Glutamatergic neuron (in vitro differentiated cells): ENCODE data around the gene SPDL1. TPM values are rescaled to one million over a fixed set of nuclear protein-coding genes. Genes with fewer than 3 reads are reported as not detected.

Experiments
- DNase-seq: peaks from one replicate; pipeline ENCODE4 v3.0.0; 2022
- H3K27ac Mint-ChIP-seq: one replicate; pipeline ENCODE4 v1.8.0; 2020; ENCODE audit warnings: mild to moderate bottlenecking, mixed read lengths, inconsistent platforms; ENCODE audit not compliant: unreplicated experiment
- H3K27me3 Mint-ChIP-seq: one replicate; pipeline ENCODE4 v1.8.0; 2020; ENCODE audit warnings: mild to moderate bottlenecking, moderate library complexity, mixed read lengths, inconsistent platforms; ENCODE audit not compliant: unreplicated experiment
- H3K36me3 Mint-ChIP-seq: one replicate; pipeline ENCODE4 v1.8.0; 2020; ENCODE audit warnings: mild to moderate bottlenecking, mixed read lengths, inconsistent platforms; ENCODE audit not compliant: unreplicated experiment
- H3K4me1 Mint-ChIP-seq: one replicate; pipeline ENCODE4 v1.8.0; 2020; ENCODE audit warnings: mild to moderate bottlenecking, low read depth, mixed read lengths, inconsistent platforms; ENCODE audit not compliant: unreplicated experiment
- H3K4me3 Mint-ChIP-seq: one replicate; pipeline ENCODE4 v1.8.0; 2020; ENCODE audit warnings: mild to moderate bottlenecking, mixed read lengths, inconsistent platforms; ENCODE audit not compliant: unreplicated experiment
- H3K9me3 Mint-ChIP-seq: one replicate; pipeline ENCODE4 v1.8.0; 2020; ENCODE audit warnings: mild to moderate bottlenecking, moderate library complexity, mixed read lengths, inconsistent platforms; ENCODE audit not compliant: unreplicated experiment
- total RNA-seq: library from RNA; stranded (reverse); fragmentation: NEBNext Ultra II Directional; extraction: Animal tissue kit (Norgen Biotek cat#: 25700); gene quantifications from one replicate; pipeline ENCODE4 v1.2.1, GENCODE V29; 2021; ENCODE audit not compliant: unreplicated experiment
- TF ChIP-seq, protein P1 (sequence below): fragments of 200-600 bp; sonication (generic); IDR thresholded peaks from one replicate; pipeline ENCODE4 v1.5.0; 2021; ENCODE audit not compliant: partially characterized antibody, unreplicated experiment

SPDL1 gene
- total RNA-seq, 1 donor from 2014 or later, result 19.0 TPM

DNA sequence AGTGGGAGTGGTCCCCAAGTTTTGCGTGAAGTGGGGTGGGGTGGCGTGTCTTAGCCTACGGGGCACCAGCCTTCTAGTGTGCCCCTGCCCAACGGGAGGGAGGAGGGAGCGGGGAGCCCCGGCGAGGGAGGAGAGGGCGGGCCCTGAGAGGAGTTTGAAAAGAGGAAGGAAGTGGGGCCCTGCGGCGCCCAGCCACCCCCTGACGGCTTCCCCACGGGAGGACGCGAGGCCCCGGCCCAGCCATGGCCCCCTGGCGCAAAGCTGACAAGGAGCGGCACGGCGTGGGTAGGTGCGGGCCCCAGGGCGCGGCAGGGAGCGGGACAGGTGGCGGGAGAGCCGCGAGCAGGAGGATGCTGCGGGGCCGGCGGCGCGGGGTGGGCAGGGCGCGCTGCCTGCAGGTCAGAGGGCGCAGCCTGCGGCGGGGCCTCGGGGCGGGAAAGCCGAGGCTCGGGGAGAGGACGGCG, 53.5 kb downstream of the SPDL1 start, which contains the start of gene DOCK2:
TSS of gene DOCK2 (plus strand) at position 191 of the 464 bp plus-strand sequence. CDS start at position 243, 52 bp downstream.
- H3K4me3 Mint-ChIP-seq, result peak within 1 kb of the TSS; percentile 72
- H3K27me3 Mint-ChIP-seq, result peaks cover 6% of the 10 kb centered on the region

DNA sequence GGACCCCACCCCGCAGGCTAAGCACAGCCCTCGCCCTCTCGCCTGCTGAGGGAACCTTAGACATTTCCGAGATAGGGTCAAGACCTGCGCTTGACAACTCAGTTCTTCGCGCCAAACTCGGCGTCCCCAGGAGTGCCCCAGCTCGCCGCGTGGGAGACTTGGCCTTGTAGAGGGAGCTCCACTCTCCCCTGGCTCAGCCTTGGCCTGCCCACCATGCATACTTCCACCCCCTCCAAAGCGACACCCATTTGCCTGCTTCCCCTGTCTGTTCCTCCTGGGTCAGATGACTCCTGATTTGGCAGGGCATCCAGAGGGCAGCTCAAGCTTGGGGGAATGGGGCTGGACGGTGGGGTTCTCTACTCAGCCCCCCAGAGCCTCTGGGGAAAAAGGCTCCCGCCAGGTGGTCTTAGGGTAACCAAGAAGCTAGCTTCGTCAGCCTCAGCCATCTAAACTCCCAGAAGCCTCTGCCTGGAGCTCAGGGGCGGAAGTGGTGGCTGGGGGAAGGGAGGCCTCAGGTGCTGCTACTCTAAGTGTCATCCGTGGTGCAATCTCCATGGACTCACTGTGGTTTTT, 54.1 kb downstream of the SPDL1 start:
- Mint-ChIP-seq H3K9me3 (peaks cover 2% of the 10 kb centered on the region), H3K27ac (no peak overlapping the region), H3K4me1 (no peaks in the 10 kb centered on the region), H3K27me3 (peaks cover 6% of the 10 kb centered on the region), H3K4me3 (no peak overlapping the region), H3K36me3 (no peaks in the 10 kb centered on the region)
- DNase-seq, result no peak
- TF ChIP-seq, protein P1, sequence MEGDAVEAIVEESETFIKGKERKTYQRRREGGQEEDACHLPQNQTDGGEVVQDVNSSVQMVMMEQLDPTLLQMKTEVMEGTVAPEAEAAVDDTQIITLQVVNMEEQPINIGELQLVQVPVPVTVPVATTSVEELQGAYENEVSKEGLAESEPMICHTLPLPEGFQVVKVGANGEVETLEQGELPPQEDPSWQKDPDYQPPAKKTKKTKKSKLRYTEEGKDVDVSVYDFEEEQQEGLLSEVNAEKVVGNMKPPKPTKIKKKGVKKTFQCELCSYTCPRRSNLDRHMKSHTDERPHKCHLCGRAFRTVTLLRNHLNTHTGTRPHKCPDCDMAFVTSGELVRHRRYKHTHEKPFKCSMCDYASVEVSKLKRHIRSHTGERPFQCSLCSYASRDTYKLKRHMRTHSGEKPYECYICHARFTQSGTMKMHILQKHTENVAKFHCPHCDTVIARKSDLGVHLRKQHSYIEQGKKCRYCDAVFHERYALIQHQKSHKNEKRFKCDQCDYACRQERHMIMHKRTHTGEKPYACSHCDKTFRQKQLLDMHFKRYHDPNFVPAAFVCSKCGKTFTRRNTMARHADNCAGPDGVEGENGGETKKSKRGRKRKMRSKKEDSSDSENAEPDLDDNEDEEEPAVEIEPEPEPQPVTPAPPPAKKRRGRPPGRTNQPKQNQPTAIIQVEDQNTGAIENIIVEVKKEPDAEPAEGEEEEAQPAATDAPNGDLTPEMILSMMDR, result no peak

More for the DNA sequence above, 53.5 kb downstream of the SPDL1 start, which contains the start of gene DOCK2:
- Mint-ChIP-seq H3K4me1 (no peaks in the 10 kb centered on the region), H3K27ac (no peak within 1 kb of the TSS), H3K36me3 (no peaks in the 10 kb centered on the region), H3K9me3 (peaks cover 2% of the 10 kb centered on the region)
- DNase-seq, result peak; percentile 35
- TF ChIP-seq, protein P1, result no peak

DNA sequence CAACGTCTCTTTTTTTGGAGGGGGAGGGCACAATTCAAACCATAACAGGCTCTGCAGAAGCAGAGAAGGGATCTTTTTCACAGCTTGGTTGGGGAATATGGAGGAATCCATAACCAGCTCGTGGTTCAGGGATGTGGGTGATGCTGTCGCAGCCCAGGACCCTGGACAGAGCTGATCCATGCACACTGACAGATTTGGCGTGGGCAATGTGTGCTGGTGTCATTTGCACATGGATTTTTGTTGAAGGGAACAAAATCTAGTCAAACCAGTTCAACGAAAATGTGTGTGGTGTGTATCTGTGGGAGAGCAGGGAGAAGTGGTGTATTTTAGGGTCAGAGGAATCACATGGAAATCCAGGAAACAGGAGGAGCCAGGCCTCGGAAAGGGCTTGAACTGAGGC, 57.7 kb downstream of the SPDL1 start:
- TF ChIP-seq, protein P1, result no peak
- Mint-ChIP-seq H3K9me3 (peaks cover 3% of the 10 kb centered on the region), H3K27ac (no peak overlapping the region), H3K36me3 (no peaks in the 10 kb centered on the region), H3K27me3 (peaks cover 6% of the 10 kb centered on the region), H3K4me3 (no peak overlapping the region), H3K4me1 (peaks cover 4% of the 10 kb centered on the region)
- DNase-seq, result no peak

DNA sequence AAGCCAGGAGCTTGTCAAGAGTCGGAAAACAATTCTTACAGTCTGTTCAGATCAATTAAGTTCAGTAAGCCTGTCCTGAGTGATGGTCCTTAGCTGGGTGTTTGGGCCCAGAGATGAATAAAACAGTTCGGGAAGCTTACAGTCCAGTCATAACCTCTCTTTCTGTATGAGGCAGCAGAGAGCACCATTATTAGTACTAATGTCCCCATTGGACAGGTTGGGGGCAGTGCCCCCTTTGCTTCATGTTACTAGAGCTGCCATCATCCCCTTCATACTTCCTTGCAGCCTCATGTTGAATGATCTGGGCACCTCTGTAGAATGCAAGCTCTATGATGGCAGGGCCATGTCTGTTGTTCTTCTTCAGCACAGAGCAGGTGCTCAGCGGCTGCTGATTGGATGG, 63.3 kb downstream of the SPDL1 start:
- H3K4me3 Mint-ChIP-seq, result no peak overlapping the region
- H3K9me3 Mint-ChIP-seq, result peaks cover 3% of the 10 kb centered on the region

DNA sequence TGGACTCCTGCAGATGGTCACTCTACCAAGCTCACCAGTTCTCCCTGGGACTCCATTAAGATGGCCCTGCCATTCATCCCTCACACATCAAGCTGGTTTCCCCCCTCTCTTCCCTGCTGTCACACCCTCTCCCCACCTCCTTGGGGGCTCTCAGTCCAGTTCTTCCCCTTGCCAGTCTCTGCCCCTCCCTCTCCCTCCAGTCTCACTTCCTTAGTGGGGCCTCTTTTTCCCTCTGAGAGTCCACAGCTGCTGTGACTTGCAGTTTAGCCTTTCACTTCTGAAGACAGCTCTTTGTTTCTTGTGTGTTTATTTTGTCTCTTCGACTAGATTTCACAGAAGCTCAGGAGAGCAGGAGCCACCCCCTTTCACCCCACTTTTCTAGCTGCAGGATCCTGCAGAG, 64.0 kb downstream of the SPDL1 start:
- Mint-ChIP-seq H3K27me3 (peaks cover 2% of the 10 kb centered on the region), H3K4me1 (peaks cover 9% of the 10 kb centered on the region), H3K36me3 (no peaks in the 10 kb centered on the region), H3K9me3 (peaks cover 3% of the 10 kb centered on the region), H3K27ac (no peak overlapping the region), H3K4me3 (no peak overlapping the region)
- no peak for DNase-seq
- TF ChIP-seq, protein P1, result no peak

More for the DNA sequence above, 63.3 kb downstream of the SPDL1 start:
- Mint-ChIP-seq H3K36me3 (no peaks in the 10 kb centered on the region), H3K27me3 (peaks cover 2% of the 10 kb centered on the region), H3K27ac (no peak overlapping the region), H3K4me1 (peaks cover 9% of the 10 kb centered on the region)
- TF ChIP-seq, protein P1, result no peak
- DNase-seq, result no peak
